ENCODE data around the gene SPRR4.
"Not testable (repeated sequence)": the region's sequence is repeated elsewhere in the genome, so short reads cannot be mapped to it uniquely, and the experiment has no call there.

SPRR4 gene

DNA sequence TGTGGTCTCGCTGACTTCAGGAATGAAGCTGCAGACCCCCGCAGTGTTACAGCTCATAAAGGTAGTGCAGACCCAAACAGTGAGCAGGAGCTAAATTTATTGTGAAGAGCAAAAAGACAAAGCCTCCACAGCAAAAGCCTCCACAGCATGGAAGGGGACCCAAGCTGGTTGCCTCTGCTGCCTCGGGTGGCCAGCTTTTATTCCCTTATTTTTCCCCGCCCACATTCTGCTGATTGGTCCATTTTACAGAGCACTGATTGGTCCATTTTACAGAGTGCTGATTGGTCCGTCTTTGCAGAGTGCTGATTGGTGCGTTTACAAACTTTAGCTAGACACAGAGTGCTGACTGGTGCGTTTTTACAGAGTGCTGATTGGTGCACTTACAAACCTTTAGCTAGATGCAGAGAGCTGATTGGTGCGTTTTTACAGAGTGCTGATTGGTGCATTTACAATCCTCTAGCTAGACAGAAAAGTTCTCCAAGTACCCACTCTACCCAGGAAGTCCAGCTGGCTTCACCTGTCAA is 40.8 kb downstream of the SPRR4 start:
- not testable (repeated sequence) for DNase-seq (ENCODE audit: low read depth in 2 of 2, low spot score in 1 of 2)

DNA sequence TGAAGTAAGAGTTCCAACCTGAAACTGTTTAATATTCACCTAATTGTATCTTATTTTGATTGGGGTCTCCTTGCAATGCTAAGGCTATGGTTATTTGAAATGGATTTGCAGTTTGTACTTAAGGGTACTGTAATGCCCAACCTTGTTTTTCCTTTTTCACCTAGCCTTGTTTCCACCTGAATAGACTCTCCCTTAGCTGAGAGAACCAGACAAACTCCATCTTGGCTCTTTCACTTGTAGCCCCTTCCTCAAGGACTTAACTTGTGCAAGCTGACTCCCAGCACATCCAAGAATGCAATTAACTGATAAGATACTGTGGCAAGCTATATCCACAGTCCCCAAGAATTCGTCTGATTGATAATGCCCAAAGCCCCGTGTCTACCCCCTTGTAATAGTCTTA is 51.4 kb downstream of the SPRR4 start:
- DNase-seq (ENCODE audit: low read depth in 2 of 2, low spot score in 1 of 2), result not testable (repeated sequence)

Measured in stimulated activated CD8-positive, alpha-beta memory T cell treated with anti-CD3 and anti-CD28 coated beads, Interleukin-4, amount 100 ng/mL, for 1 hour (primary cell).